ACC112 (cell line): ENCODE data around the gene MAPK12.
"Not testable (repeated sequence)": the region's sequence is repeated elsewhere in the genome, so short reads cannot be mapped to it uniquely, and the experiment has no call there.

ENCODE experiments used
- H2AFZ ChIP-seq: fragments of 200-600 bp; sonication (generic); one replicate; pipeline ENCODE4 v1.6.0; 2017; ENCODE audit warnings: antibody characterized with exemption, low read length; ENCODE audit not compliant: unreplicated experiment
- H3K27ac ChIP-seq: fragments of 200-600 bp; sonication (generic); 2 replicates; pipeline ENCODE4 v1.5.1; 2014; ENCODE audit warnings: low read depth, mild to moderate bottlenecking, antibody characterized with exemption, low read length, moderate library complexity
- H3K27me3 ChIP-seq: fragments of 200-600 bp; sonication (generic); 2 replicates; pipeline ENCODE4 v1.6.1; 2014; ENCODE audit warnings: mild to moderate bottlenecking, antibody characterized with exemption, low read length, moderate library complexity, mixed read lengths; ENCODE audit not compliant: insufficient read depth
- H3K36me3 ChIP-seq: fragments of 200-600 bp; sonication (generic); 2 replicates; pipeline ENCODE4 v1.6.1; 2016; ENCODE audit warnings: mild to moderate bottlenecking, antibody characterized with exemption, low read length, moderate library complexity, mixed read lengths; ENCODE audit not compliant: insufficient read depth
- H3K4me1 ChIP-seq: fragments of 200-600 bp; sonication (generic); one replicate; pipeline ENCODE4 v1.6.1; 2016; ENCODE audit warnings: low read length, mixed read lengths; ENCODE audit not compliant: insufficient read depth, unreplicated experiment, control insufficient read depth
- H3K4me3 ChIP-seq: fragments of 200-600 bp; sonication (generic); 2 replicates; pipeline ENCODE4 v1.5.1; 2014; ENCODE audit warnings: mild to moderate bottlenecking, low read depth, low read length
- H3K79me2 ChIP-seq: fragments of 200-600 bp; sonication (generic); one replicate; pipeline ENCODE4 v1.6.0; 2016; ENCODE audit warnings: low read length; ENCODE audit not compliant: control insufficient read depth, unreplicated experiment, insufficient read depth

The MAPK12 gene

GRCh38 chr22:50280708-50281383 is 19.4 kb upstream of the MAPK12 start:
- H3K4me3 ChIP-seq, result no peak overlapping the region
- peaks cover 9% of the 10 kb centered on the region; the same call in 1 of the 2 replicates for H3K36me3 ChIP-seq
- H3K27ac ChIP-seq, result no peak overlapping the region
- H3K27me3 ChIP-seq, result no peaks in the 10 kb centered on the region
- H2AFZ ChIP-seq, result no peak overlapping the region
- no peaks in the 10 kb centered on the region for H3K79me2 ChIP-seq
- H3K4me1 ChIP-seq, result peaks cover 10% of the 10 kb centered on the region

GRCh38 chr22:50280022-50280707 is 18.7 kb upstream of the MAPK12 start:
- H3K4me3 ChIP-seq, result no peak overlapping the region
- H3K36me3 ChIP-seq, result peaks cover 9% of the 10 kb centered on the region; the same call in 1 of the 2 replicates
- no peaks in the 10 kb centered on the region for H3K79me2 ChIP-seq
- no peaks in the 10 kb centered on the region for H3K27me3 ChIP-seq
- no peak overlapping the region for H3K27ac ChIP-seq
- H3K4me1 ChIP-seq, result peaks cover 10% of the 10 kb centered on the region
- H2AFZ ChIP-seq, result no peak overlapping the region

DNA sequence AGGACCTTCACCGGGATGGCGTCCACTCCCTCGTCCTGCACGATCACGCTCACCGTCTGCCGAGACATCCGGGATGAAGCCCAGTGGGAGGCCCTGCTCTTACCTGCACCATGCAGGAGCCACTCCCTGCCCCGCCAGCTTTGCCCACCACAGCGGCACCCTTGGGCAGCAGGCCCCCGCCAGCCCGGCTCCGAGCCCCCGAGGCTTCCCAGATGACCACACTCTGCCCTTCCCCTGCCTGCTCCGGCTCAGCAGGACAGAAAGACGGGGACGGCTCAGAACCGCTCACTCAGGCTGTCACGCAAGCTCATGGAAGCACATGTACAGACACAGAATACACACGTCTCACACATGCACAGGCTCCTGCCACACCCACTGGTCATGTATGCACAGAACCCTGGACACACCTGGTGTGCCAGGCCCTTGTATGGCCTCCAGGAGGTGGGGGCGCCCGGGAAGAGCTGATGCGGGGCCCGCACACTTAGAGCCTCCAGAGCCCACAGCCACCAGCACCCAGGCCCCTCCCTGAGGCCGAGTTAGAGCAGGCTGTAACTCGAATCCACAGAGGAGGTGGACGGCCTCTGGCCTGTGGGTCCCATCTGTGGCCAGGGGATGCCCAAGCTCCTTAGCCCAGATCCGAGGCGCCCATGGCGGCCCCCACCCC is 17.6 kb upstream of the MAPK12 start:
- H3K27ac ChIP-seq, result no peak overlapping the region
- peaks cover 9% of the 10 kb centered on the region; the same call in 1 of the 2 replicates for H3K36me3 ChIP-seq
- H3K4me3 ChIP-seq, result no peak overlapping the region

DNA sequence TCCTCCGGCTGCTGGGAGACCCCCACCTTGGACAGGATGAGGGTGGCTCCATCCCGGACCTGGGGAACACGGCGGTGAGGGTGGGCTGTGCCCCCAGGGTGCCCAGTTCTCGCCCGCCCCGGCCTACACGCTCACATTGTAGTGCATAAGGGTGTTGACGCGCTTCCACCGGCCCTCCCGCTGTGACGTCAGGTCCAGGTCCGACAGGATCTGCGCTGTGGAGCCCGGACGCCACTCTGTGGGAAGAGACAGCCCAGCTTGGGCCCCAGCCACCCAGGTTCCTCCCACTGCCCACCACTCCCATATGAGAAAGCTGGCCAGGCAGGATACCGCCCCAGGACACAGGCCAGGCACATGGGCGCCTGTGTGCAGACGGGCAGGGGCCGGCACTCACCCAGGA is 17.0 kb upstream of the MAPK12 start:
- H2AFZ ChIP-seq, result no peak overlapping the region
- no peaks in the 10 kb centered on the region for H3K27me3 ChIP-seq
- H3K36me3 ChIP-seq, result peaks cover 9% of the 10 kb centered on the region; the same call in 1 of the 2 replicates
- no peak overlapping the region for H3K4me3 ChIP-seq
- peaks cover 10% of the 10 kb centered on the region for H3K4me1 ChIP-seq
- no peaks in the 10 kb centered on the region for H3K79me2 ChIP-seq
- no peak overlapping the region for H3K27ac ChIP-seq

More for the DNA sequence above, 17.6 kb upstream of the MAPK12 start:
- no peak overlapping the region for H2AFZ ChIP-seq
- H3K79me2 ChIP-seq, result no peaks in the 10 kb centered on the region
- peaks cover 10% of the 10 kb centered on the region for H3K4me1 ChIP-seq
- no peaks in the 10 kb centered on the region for H3K27me3 ChIP-seq

DNA sequence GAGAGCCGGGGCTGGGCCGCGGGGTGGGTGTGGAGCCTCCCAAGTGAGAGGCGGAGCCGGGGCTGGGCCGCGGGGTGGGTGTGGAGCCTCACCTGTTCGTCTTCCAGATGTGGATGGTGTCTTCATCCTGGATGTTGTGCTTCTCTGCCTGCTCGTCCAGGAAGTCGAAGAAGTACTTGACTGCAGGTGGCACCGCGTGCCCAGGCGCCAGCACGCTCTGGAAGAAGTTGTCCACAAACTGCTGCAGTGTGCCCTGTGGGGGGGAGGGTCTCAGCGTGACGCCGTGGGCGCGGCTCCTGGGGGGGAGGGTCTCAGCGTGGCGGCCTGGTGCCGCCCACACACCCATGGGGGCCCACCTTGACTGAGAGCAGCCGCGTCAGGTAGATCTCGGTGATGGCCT is 16.3 kb upstream of the MAPK12 start:
- H3K27ac ChIP-seq, result no peak overlapping the region
- H3K27me3 ChIP-seq, result no peaks in the 10 kb centered on the region
- no peak overlapping the region for H3K4me3 ChIP-seq
- no peak overlapping the region for H2AFZ ChIP-seq
- H3K36me3 ChIP-seq, result peaks cover 9% of the 10 kb centered on the region; the same call in 1 of the 2 replicates
- no peaks in the 10 kb centered on the region for H3K79me2 ChIP-seq
- peaks cover 9% of the 10 kb centered on the region for H3K4me1 ChIP-seq

DNA sequence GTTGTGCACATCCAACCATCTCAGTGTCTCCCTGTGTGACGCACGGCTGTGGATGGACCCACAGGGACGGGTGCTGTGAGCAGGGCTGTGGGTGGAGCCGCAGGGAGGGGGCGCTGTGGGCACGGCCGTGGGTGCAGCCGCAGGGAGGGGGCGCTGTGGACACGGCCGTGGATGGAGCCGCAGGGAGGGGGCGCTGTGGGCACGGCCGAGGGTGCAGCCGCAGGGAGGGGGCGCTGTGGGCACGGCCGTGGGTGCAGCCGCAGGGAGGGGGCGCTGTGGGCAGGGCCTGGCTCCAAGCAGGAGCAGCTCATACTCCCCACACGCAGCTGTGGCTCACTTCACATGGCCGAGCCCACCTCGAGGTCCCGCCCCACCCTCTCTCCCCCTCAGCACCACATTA is 14.7 kb upstream of the MAPK12 start:
- no peak overlapping the region for H2AFZ ChIP-seq
- H3K4me3 ChIP-seq, result no peak overlapping the region
- peaks cover 4% of the 10 kb centered on the region; the same call in 1 of the 2 replicates for H3K36me3 ChIP-seq
- H3K79me2 ChIP-seq, result no peaks in the 10 kb centered on the region
- no peak overlapping the region for H3K27ac ChIP-seq
- no peaks in the 10 kb centered on the region for H3K27me3 ChIP-seq
- H3K4me1 ChIP-seq, result peaks cover 4% of the 10 kb centered on the region

GRCh38 chr22:50275181-50276055 is 13.9 kb upstream of the MAPK12 start:
- Histone ChIP-seq H3K4me3 (no peak overlapping the region), H3K79me2 (no peaks in the 10 kb centered on the region), H3K4me1 (peaks cover 7% of the 10 kb centered on the region), H3K27me3 (no peaks in the 10 kb centered on the region), H2AFZ (no peak overlapping the region), H3K27ac (no peak overlapping the region), H3K36me3 (peaks cover 4% of the 10 kb centered on the region; the same call in 1 of the 2 replicates)

GRCh38 chr22:50274771-50275170 is 13.3 kb upstream of the MAPK12 start:
- peaks cover 4% of the 10 kb centered on the region; the same call in 1 of the 2 replicates for H3K36me3 ChIP-seq
- no peaks in the 10 kb centered on the region for H3K27me3 ChIP-seq
- no peak overlapping the region for H3K27ac ChIP-seq
- no peak overlapping the region for H2AFZ ChIP-seq
- no peaks in the 10 kb centered on the region for H3K79me2 ChIP-seq
- no peak overlapping the region for H3K4me3 ChIP-seq
- H3K4me1 ChIP-seq, result peaks cover 7% of the 10 kb centered on the region

DNA sequence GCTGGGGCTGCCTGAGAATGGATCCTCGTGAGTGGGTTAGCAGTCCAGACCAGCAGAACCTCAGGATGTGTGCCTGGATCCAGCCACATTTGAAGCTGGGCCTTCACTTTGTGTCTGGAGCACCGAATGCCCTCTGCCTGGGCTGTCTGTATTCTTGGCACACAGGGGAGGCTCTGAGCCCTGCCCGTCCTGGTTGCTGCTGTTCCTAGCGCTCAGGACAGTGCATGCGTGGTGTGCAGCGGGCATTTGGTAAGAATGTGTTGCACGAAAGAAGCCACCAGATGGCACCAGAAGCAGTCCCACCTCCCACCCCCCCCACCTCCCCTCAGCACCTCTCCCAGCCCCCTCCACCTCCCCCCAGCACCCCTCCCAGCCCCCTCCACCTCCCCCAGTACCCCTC is 12.8 kb upstream of the MAPK12 start:
- Histone ChIP-seq H3K36me3 (peaks cover 4% of the 10 kb centered on the region; the same call in 1 of the 2 replicates), H3K4me1 (peaks cover 7% of the 10 kb centered on the region), H3K27me3 (no peaks in the 10 kb centered on the region), H3K27ac (no peak overlapping the region), H3K79me2 (no peaks in the 10 kb centered on the region), H3K4me3 (no peak overlapping the region), H2AFZ (no peak overlapping the region)

- not testable (repeated sequence) for H3K27me3 ChIP-seq, H3K4me3 ChIP-seq, H3K36me3 ChIP-seq, H2AFZ ChIP-seq, H3K79me2 ChIP-seq, H3K27ac ChIP-seq
- peaks cover 11% of the 10 kb centered on the region for H3K4me1 ChIP-seq
Measured at GRCh38 chr22:50273781-50274180, 12.3 kb upstream of the MAPK12 start.
